ENCODE measurements around the gene NME7. TPM values are rescaled to one million over a fixed set of nuclear protein-coding genes. Genes with fewer than 3 reads are reported as not detected.

NME7 gene
- total RNA-seq, 1 experiment from 2014 or later = 13.2 TPM

DNA sequence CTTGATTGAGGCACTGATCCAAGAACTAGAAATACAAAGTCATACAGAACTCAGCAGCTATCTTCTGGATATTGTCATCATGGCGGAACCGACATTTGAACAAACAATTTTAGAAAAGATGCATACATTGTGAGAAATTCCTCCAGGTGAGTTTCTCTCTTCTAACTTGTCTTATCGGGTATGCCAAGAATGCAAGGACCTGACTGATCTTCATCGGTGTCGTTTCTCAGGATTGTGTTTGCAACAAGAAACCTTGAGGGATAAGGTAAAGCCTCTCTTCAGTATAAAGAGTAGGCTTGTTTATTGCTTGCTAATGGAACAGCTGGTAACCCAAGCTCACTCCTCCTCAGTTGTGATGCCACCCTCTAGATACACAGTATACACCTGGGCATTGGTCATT is 62.2 kb downstream of the NME7 start:
- Histone ChIP-seq H4K91ac (ENCODE audit: insufficient read length, low read depth, low read length) (no peak overlapping the region), H3K23ac (ENCODE audit: insufficient read length, low read depth, low read length) (no peak overlapping the region), H3K27me3 (ENCODE audit: insufficient read depth, low read length) (no peaks in the 10 kb centered on the region), H3K79me2 (ENCODE audit: insufficient read depth, low read length) (no peaks in the 10 kb centered on the region), H3K9ac (ENCODE audit: extremely low read depth, insufficient read length, low read length) (no peak overlapping the region), H3T11ph (ENCODE audit: low read length) (no peak overlapping the region), H3K56ac (ENCODE audit: insufficient read length, low read depth, low read length) (no peak overlapping the region), H3K23me2 (ENCODE audit: insufficient read length, low read depth, low read length, poor library complexity, severe bottlenecking) (no peaks in the 10 kb centered on the region), H4K8ac (replicated peaks; ENCODE audit: insufficient read length, low read depth, low read length) (no peak overlapping the region), H3K4me1 (ENCODE audit: insufficient read depth, low read length) (peaks cover 4% of the 10 kb centered on the region; the same call in 1 of the 2 replicates), H3K14ac (ENCODE audit: insufficient read depth, low read length) (no peak overlapping the region), H4K20me1 (ENCODE audit: control insufficient read depth, insufficient read depth, insufficient read length) (no peaks in the 10 kb centered on the region), H2AFZ (ENCODE audit: low read length) (no peak overlapping the region), H2BK5ac (ENCODE audit: insufficient read length, low read length) (no peak overlapping the region), H2BK15ac (ENCODE audit: low read depth, low read length) (no peak overlapping the region), H2AK5ac (ENCODE audit: insufficient read length, low read length) (no peak overlapping the region), H4K5ac (ENCODE audit: insufficient read length, low read depth, low read length) (no peak overlapping the region), H3K79me1 (ENCODE audit: insufficient read depth, low read depth, low read length, poor library complexity, severe bottlenecking) (no peaks in the 10 kb centered on the region), H2BK20ac (ENCODE audit: low read depth, low read length, poor library complexity, severe bottlenecking) (no peak overlapping the region), H2BK120ac (ENCODE audit: low read depth, low read length, poor library complexity, severe bottlenecking) (no peak overlapping the region), H3K18ac (ENCODE audit: insufficient read length, low read depth, low read length) (no peak overlapping the region), H3K27ac (ENCODE audit: insufficient read length, low read depth, low read length) (peak overlapping the region; percentile 70), H2BK12ac (ENCODE audit: insufficient read length, low read depth, low read length) (no peak overlapping the region), H3K4ac (ENCODE audit: low read depth, low read length) (no peak overlapping the region), H3K4me2 (ENCODE audit: insufficient read depth, insufficient read length, low read length) (no peak overlapping the region), H3K9me3 (ENCODE audit: control insufficient read depth, low read depth, low read length) (no peaks in the 10 kb centered on the region)
- Mint-ChIP-seq H3K4me3 (no peak overlapping the region), H3K4me1 (peaks cover 15 to 27% of the 10 kb centered on the region in 2 experiments), H3K27ac (no peak overlapping the region; a peak in 1 of 7 replicates), H3K36me3 (ENCODE audit: insufficient read depth in 1 of 3, low read depth in 3 of 3) (no peaks in the 10 kb centered on the region; a peak in 5 of 7 replicates), H3K27me3 (ENCODE audit: low read depth) (no peaks in the 10 kb centered on the region), H3K9me3 (no peaks in the 10 kb centered on the region; a peak in 1 of 5 replicates)
- DNase-seq = no peak
- no peak for TF ChIP-seq CTCF (conservative IDR thresholded peaks at IDR 0.05)
- WGBS (ENCODE audit: extremely low coverage, insufficient read length, low lambda C conversion rate) = no CpG with 5 or more reads among the region's 5 CpGs

Data from H9 (cell line).